ENCODE data around the gene NIBAN1. TPM values are rescaled to one million over a fixed set of nuclear protein-coding genes. Genes with fewer than 3 reads are reported as not detected.

Gene NIBAN1
- total RNA-seq, 1 experiment from 2014 or later = 5.9 TPM

- Mint-ChIP-seq H3K27me3 (ENCODE audit: low read depth) (no peaks in the 10 kb centered on the region; the same call in 1 of the 2 replicates), H3K36me3 (ENCODE audit: insufficient read depth in 1 of 3, low read depth in 3 of 3) (peaks cover 0 to 6% (median 0%) of the 10 kb centered on the region in 3 experiments; a peak in 2 of 7 replicates), H3K27ac (no peak overlapping the region), H3K9me3 (no peaks in the 10 kb centered on the region), H3K4me1 (peaks cover 19 to 21% of the 10 kb centered on the region in 2 experiments), H3K4me3 (no peak overlapping the region)
- no peak overlapping the region for H2AK5ac ChIP-seq (ENCODE audit: insufficient read length, low read length)
- no peak overlapping the region for H3K4ac ChIP-seq (ENCODE audit: low read depth, low read length)
- WGBS (ENCODE audit: extremely low coverage, insufficient read length, low lambda C conversion rate) = no CpG with 5 or more reads among the region's 2 CpGs
- H3K79me1 ChIP-seq (ENCODE audit: insufficient read depth, low read depth, low read length, poor library complexity, severe bottlenecking) = no peaks in the 10 kb centered on the region
- H2BK120ac ChIP-seq (ENCODE audit: low read depth, low read length, poor library complexity, severe bottlenecking) = no peak overlapping the region
- no peak overlapping the region for H4K8ac ChIP-seq (replicated peaks; ENCODE audit: insufficient read length, low read depth, low read length)
- no peak overlapping the region for H3K23ac ChIP-seq (ENCODE audit: insufficient read length, low read depth, low read length)
- H3K27ac ChIP-seq (ENCODE audit: insufficient read length, low read depth, low read length) = no peak overlapping the region
- no peak overlapping the region for H3T11ph ChIP-seq (ENCODE audit: low read length)
- no peak overlapping the region for H3K9ac ChIP-seq (ENCODE audit: extremely low read depth, insufficient read length, low read length)
- H3K27me3 ChIP-seq (ENCODE audit: insufficient read depth, low read length) = no peaks in the 10 kb centered on the region
- H3K4me1 ChIP-seq (ENCODE audit: insufficient read depth, low read length) = peaks cover 3% of the 10 kb centered on the region; the same call in 1 of the 2 replicates
- no peak for DNase-seq
- H3K56ac ChIP-seq (ENCODE audit: insufficient read length, low read depth, low read length) = no peak overlapping the region
- H2BK5ac ChIP-seq (ENCODE audit: insufficient read length, low read length) = no peak overlapping the region
- H2AFZ ChIP-seq (ENCODE audit: low read length) = no peak overlapping the region
- no peaks in the 10 kb centered on the region for H4K20me1 ChIP-seq (ENCODE audit: control insufficient read depth, insufficient read depth, insufficient read length)
- no peaks in the 10 kb centered on the region for H3K79me2 ChIP-seq (ENCODE audit: insufficient read depth, low read length)
- H3K4me2 ChIP-seq (ENCODE audit: insufficient read depth, insufficient read length, low read length) = no peak overlapping the region
- no peak overlapping the region for H2BK12ac ChIP-seq (ENCODE audit: insufficient read length, low read depth, low read length)
- H3K14ac ChIP-seq (ENCODE audit: insufficient read depth, low read length) = no peak overlapping the region
- no peak overlapping the region for H4K5ac ChIP-seq (ENCODE audit: insufficient read length, low read depth, low read length)
- H3K23me2 ChIP-seq (ENCODE audit: insufficient read length, low read depth, low read length, poor library complexity, severe bottlenecking) = no peaks in the 10 kb centered on the region
- H3K18ac ChIP-seq (ENCODE audit: insufficient read length, low read depth, low read length) = no peak overlapping the region
- no peak overlapping the region for H2BK15ac ChIP-seq (ENCODE audit: low read depth, low read length)
- no peak overlapping the region for H2BK20ac ChIP-seq (ENCODE audit: low read depth, low read length, poor library complexity, severe bottlenecking)
- no peak overlapping the region for H4K91ac ChIP-seq (ENCODE audit: insufficient read length, low read depth, low read length)
- TF ChIP-seq CTCF (conservative IDR thresholded peaks at IDR 0.05) = no peak
- H3K9me3 ChIP-seq (ENCODE audit: control insufficient read depth, low read depth, low read length) = no peaks in the 10 kb centered on the region
Observed at GRCh38 chr1:184940226-184940625, 34.1 kb downstream of the NIBAN1 start.

Data from H9 (cell line).